Tibial nerve (tissue), 4 donors: ENCODE results near the gene GDF11. TPM values are rescaled to one million over a fixed set of nuclear protein-coding genes. Genes with fewer than 3 reads are reported as not detected.

Source experiments
- DNase-seq, 2 donors: peaks; one replicate each; pipeline ENCODE4 v3.0.0-alpha.2; 2019; ENCODE audit warnings: low spot score in 2 of 2
- H3K27ac ChIP-seq, 4 donors: fragments of 200-600 bp; sonication (generic) in 3 of 4; one replicate each; pipeline ENCODE4 v1.5.1; 2017 to 2019; ENCODE audit warnings: mild to moderate bottlenecking in 1 of 4
- H3K27me3 ChIP-seq, 2 donors: fragments of 200-600 bp; sonication (generic) in 1 of 2; one replicate each; pipeline versions ENCODE4 v1.5.1 to v1.6.0; 2017 to 2019
- H3K36me3 ChIP-seq, 3 donors: fragments of 200-600 bp; sonication (generic); one replicate each; pipeline ENCODE4 v1.5.1; 2018 to 2019
- H3K4me1 ChIP-seq, 4 donors: fragments of 200-600 bp; sonication (generic) in 3 of 4; one replicate each; pipeline ENCODE4 v1.5.1; 2017 to 2019
- H3K4me3 ChIP-seq, 4 donors: fragments of 200-600 bp; sonication (generic) in 3 of 4; one replicate each; pipeline ENCODE4 v1.5.1; 2017 to 2019; ENCODE audit warnings: mild to moderate bottlenecking in 1 of 4, moderate library complexity in 1 of 4
- H3K9me3 ChIP-seq, 4 donors: fragments of 200-600 bp; sonication (generic) in 3 of 4; one replicate each; pipeline ENCODE4 v1.5.1; 2017 to 2019
- CTCF ChIP-seq, 5 experiments: fragments of 200-600 bp in 3 of 5; fragments of 450-650 bp in 2 of 5; sonication (generic) in 3 of 5; IDR thresholded peaks; one replicate each; pipeline ENCODE4 v1.5.1; 2016 to 2019; ENCODE audit warnings: antibody characterized with exemption in 5 of 5, mild to moderate bottlenecking in 3 of 5, moderate library complexity in 2 of 5
- EP300 ChIP-seq, 2 donors: sonication (generic); formaldehyde crosslinking; IDR thresholded peaks; one replicate each; pipeline ENCODE4 v1.6.1; 2017; ENCODE audit warnings: antibody characterized with exemption in 2 of 2, mild to moderate bottlenecking in 1 of 2
- POLR2A ChIP-seq, 2 donors: fragments of 450-650 bp; IDR thresholded peaks; one replicate each; pipeline ENCODE4 v1.6.1; 2017; ENCODE audit warnings: antibody characterized with exemption in 2 of 2, mild to moderate bottlenecking in 2 of 2, moderate library complexity in 2 of 2
- WGBS, 2 donors: methylation state at CpG; one replicate each; pipeline ENCODE4 v1.1.5; 2018; 5-methylcytosine and 5-hydroxymethylcytosine counted together
- total RNA-seq, 4 donors: library from RNA; depleted of rRNA; stranded (reverse); fragments of >200 nt; gene quantifications; one replicate each; pipeline ENCODE4 v1.1.0, GENCODE V29; 2016

The GDF11 gene
- total RNA-seq, 4 donors from 2014 or later = 1.8 to 5.7 (median 4.0) TPM

DNA sequence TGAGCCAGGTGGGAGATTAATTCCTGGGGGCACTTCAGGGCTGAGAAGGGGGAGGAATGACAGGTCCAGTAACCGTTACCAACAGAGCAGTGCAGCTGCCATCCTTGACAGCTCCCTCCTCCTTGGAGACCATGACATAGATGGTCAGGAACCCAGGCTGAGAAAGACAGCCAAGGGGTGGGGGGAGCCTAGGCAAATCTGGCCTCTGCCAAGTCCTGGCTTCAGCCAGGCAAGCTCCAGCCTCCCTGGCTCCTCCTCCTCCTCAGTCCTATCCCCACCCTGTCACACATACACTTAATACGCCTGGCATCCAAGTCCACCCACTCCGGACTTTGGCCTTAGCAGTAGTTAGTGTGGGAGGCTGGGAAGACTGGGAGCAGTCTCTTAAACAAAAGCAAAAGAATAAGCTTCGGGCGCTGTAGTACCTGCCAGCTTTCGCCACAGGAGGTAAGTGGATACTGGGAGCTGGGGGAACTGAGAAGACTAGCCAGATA is 22.8 kb upstream of the GDF11 start, which contains the start of gene RDH5:
TSS of gene RDH5 (plus strand) at position 323 of the 494 bp plus-strand sequence. CDS start 792 bp downstream, outside the sequence.
- Histone ChIP-seq H3K27ac (peak within 1 kb of the TSS; percentile 64 to 94 (median 91)), H3K9me3 (no peaks in the 10 kb centered on the region), H3K27me3 (no peaks in the 10 kb centered on the region), H3K36me3 (peaks cover 0 to 28% (median under 1%) of the 10 kb centered on the region in 3 donors), H3K4me1 (peaks cover 0 to 88% (median 71%) of the 10 kb centered on the region in 4 donors), H3K4me3 (peak within 1 kb of the TSS in 1 of 4 donors; percentile 22)
- TF ChIP-seq CTCF (IDR thresholded peaks at IDR 0.05) (no peak), EP300 (IDR thresholded peaks at IDR 0.05) (peak in 1 of 2 donors; percentile 57), POLR2A (IDR thresholded peaks at IDR 0.05) (peak in 1 of 2 donors; percentile 15)
- WGBS, 2 donors = 24 to 31% methylated on average over 6 of the region's 6 CpGs
- no peak for DNase-seq

DNA sequence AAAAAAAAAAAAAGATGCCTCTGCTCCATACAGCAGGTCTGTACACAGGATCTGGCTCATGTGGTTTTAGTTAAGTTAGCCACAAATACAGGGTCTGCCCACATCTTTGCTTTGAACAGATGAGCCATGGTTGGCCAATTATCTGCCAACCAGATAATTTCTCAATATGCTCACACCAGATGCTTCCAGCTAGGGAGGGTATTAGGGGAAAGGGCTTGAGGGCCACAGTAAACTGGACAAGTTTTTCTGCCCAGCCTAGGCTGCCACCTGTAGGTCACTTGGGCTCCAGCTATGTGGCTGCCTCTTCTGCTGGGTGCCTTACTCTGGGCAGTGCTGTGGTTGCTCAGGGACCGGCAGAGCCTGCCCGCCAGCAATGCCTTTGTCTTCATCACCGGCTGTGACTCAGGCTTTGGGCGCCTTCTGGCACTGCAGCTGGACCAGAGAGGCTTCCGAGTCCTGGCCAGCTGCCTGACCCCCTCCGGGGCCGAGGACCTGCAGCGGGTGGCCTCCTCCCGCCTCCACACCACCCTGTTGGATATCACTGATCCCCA is 22.0 kb upstream of the GDF11 start:
- Histone ChIP-seq H3K4me1 (peaks cover 0 to 90% (median 68%) of the 10 kb centered on the region in 4 donors), H3K4me3 (peak overlapping the region in 1 of 4 donors; percentile 22), H3K36me3 (peaks cover 0 to 37% (median 6%) of the 10 kb centered on the region in 3 donors), H3K27ac (peak overlapping the region in 3 of 4 donors; percentile 89 to 94 (median 93)), H3K9me3 (no peaks in the 10 kb centered on the region), H3K27me3 (no peaks in the 10 kb centered on the region)
- TF ChIP-seq POLR2A (IDR thresholded peaks at IDR 0.05) = no peak
- peak in 1 of 2 donors; percentile 47 for TF ChIP-seq EP300 (IDR thresholded peaks at IDR 0.05)
- peak; percentile 45 to 72 (median 67) for TF ChIP-seq CTCF (IDR thresholded peaks at IDR 0.05)
- 16 to 60% methylated on average over 2 to 9 of the region's 9 CpGs for WGBS, 2 donors
- DNase-seq = peak; percentile 33 to 51

DNA sequence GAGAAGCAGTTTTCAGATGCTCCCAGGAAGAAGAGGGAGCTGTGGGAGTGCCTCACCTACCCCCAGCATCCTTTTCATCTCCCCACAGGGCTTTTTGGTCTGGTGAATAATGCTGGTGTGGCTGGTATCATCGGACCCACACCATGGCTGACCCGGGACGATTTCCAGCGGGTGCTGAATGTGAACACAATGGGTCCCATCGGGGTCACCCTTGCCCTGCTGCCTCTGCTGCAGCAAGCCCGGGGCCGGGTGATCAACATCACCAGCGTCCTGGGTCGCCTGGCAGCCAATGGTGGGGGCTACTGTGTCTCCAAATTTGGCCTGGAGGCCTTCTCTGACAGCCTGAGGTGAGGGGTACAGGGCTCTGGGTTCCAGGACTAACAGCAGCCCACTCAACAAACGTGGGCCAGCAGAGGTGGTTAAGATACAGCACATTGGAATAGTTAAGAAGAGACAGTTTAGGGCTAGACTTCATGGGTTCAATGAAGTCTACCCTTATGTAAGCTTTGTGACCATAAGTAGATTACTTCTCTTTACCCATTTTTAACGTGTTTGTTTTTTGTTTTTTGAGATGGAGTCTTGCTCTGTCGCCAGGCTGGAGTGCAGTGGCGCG is 21.2 kb upstream of the GDF11 start:
- H3K4me3 ChIP-seq = peak overlapping the region in 1 of 4 donors; percentile 22
- peaks cover 0 to 94% (median 70%) of the 10 kb centered on the region in 4 donors for H3K4me1 ChIP-seq
- WGBS, 2 donors = 40 to 41% methylated on average over 11 to 14 of the region's 14 CpGs
- TF ChIP-seq CTCF (IDR thresholded peaks at IDR 0.05) = no peak
- no peaks in the 10 kb centered on the region for H3K9me3 ChIP-seq
- H3K36me3 ChIP-seq = peaks cover 0 to 44% (median 6%) of the 10 kb centered on the region in 3 donors
- no peak for DNase-seq
- H3K27me3 ChIP-seq = no peaks in the 10 kb centered on the region
- H3K27ac ChIP-seq = peak overlapping the region in 3 of 4 donors; percentile 89 to 94 (median 93)

DNA sequence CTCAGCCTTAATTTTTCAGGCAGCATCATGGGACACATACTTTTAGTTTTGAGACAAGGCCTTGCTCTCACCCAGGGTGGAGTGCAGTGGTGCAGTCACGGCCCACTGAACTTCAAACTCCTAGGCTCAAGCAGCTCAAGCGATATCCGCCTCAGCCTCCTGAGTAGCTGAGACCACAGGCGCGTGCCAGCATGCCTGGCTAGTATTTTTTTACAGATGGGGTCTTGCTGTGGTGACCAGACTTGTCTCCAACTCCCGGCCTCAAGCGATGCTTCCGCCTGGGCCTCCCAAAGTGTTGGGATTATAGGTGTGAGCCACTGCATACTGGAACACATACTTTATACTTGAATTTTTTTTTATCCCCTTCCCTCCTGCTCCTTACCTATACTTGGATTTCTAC is 20.0 kb upstream of the GDF11 start:
- peaks cover 0 to 49% (median 6%) of the 10 kb centered on the region in 3 donors for H3K36me3 ChIP-seq
- H3K9me3 ChIP-seq = no peaks in the 10 kb centered on the region
- H3K4me3 ChIP-seq = no peak overlapping the region
- TF ChIP-seq POLR2A (IDR thresholded peaks at IDR 0.05) = no peak
- no peak for TF ChIP-seq EP300 (IDR thresholded peaks at IDR 0.05)
- no peak for TF ChIP-seq CTCF (IDR thresholded peaks at IDR 0.05)
- H3K27me3 ChIP-seq = no peaks in the 10 kb centered on the region
- peaks cover 0 to 93% (median 70%) of the 10 kb centered on the region in 4 donors for H3K4me1 ChIP-seq
- WGBS, 2 donors = 86 to 92% methylated on average over 8 of the region's 8 CpGs
- DNase-seq = no peak
- H3K27ac ChIP-seq = peak overlapping the region in 3 of 4 donors; percentile 26 to 100 (median 46)
